DND-41 (cell line): ENCODE measurements around the gene ZNF519.
"Not testable (repeated sequence)": the region's sequence is repeated elsewhere in the genome, so short reads cannot be mapped to it uniquely, and the experiment has no call there.

Experiments used
- ATAC-seq: fragments of 200-7000 bp; cut with Tn5 transposase; 3 replicates; pipeline ENCODE4 v1.9.1; 2021; ENCODE audit warnings: low read depth; ENCODE audit not compliant: insufficient read depth
- DNase-seq: peaks from one replicate; pipeline ENCODE4 v3.0.0-alpha.2; 2020
- H2AFZ ChIP-seq: 2 replicates; pipeline ENCODE4 v1.6.0; 2012; ENCODE audit warnings: low read depth, low read length
- H3K27ac ChIP-seq: 2 replicates; pipeline ENCODE4 v1.5.1; 2012; ENCODE audit warnings: low read length, inconsistent platforms
- H3K27me3 ChIP-seq: fragments of 200-600 bp; sonication (generic); 2 replicates; pipeline ENCODE4 v1.6.0; 2012; ENCODE audit warnings: low read length, mild to moderate bottlenecking, inconsistent platforms; ENCODE audit not compliant: insufficient read depth, poor library complexity
- H3K36me3 ChIP-seq: 2 replicates; pipeline ENCODE4 v1.5.1; 2012; ENCODE audit warnings: low read length, inconsistent platforms; ENCODE audit not compliant: insufficient read depth
- H3K4me1 ChIP-seq: 2 replicates; pipeline ENCODE4 v1.5.1; 2012; ENCODE audit warnings: mild to moderate bottlenecking, low read length; ENCODE audit not compliant: insufficient read depth
- H3K4me2 ChIP-seq: 2 replicates; pipeline ENCODE4 v1.6.0; 2012; ENCODE audit warnings: mild to moderate bottlenecking, moderate library complexity, low read length, inconsistent platforms; ENCODE audit not compliant: insufficient read depth
- H3K4me3 ChIP-seq, 2 experiments: fragments of 200-600 bp in 1 of 2; shearing (Covaris generic) in 1 of 2; 2 replicates each; pipeline ENCODE4 v1.5.1; 2012 to 2016; ENCODE audit warnings: inconsistent platforms in 2 of 2, low read length in 2 of 2, mild to moderate bottlenecking in 2 of 2, low read depth in 1 of 2, moderate library complexity in 1 of 2
- H3K79me2 ChIP-seq: 2 replicates; pipeline ENCODE4 v1.6.0; 2012; ENCODE audit warnings: low read length, inconsistent platforms; ENCODE audit not compliant: insufficient read depth
- H3K9ac ChIP-seq: 2 replicates; pipeline ENCODE4 v1.6.0; 2012; ENCODE audit warnings: low read depth, mild to moderate bottlenecking, inconsistent platforms, low read length, moderate library complexity
- H3K9me3 ChIP-seq: 2 replicates; pipeline ENCODE4 v1.5.1; 2012; ENCODE audit warnings: low read length, moderate library complexity, mild to moderate bottlenecking, inconsistent platforms; ENCODE audit not compliant: insufficient read depth, severe bottlenecking
- H4K20me1 ChIP-seq: 2 replicates; pipeline ENCODE4 v1.6.0; 2012; ENCODE audit warnings: low read length; ENCODE audit not compliant: insufficient read depth
- CTCF ChIP-seq: IDR thresholded peaks from 2 replicates; pipeline ENCODE4 v1.5.1; 2012; ENCODE audit warnings: borderline replicate concordance, low read length, moderate library complexity, mild to moderate bottlenecking; ENCODE audit not compliant: poor library complexity, severe bottlenecking; ENCODE audit errors: extremely low read depth
- EZH2 ChIP-seq: IDR thresholded peaks from 3 replicates; pipeline ENCODE4 v1.6.1; 2012; ENCODE audit warnings: borderline replicate concordance, low read depth, mild to moderate bottlenecking, moderate library complexity, low read length, inconsistent platforms; ENCODE audit not compliant: severe bottlenecking

ZNF519 gene

GRCh38 chr18:14132271-14132700, at the start of gene ZNF519:
TSS of gene ZNF519 (minus strand) at chr18:14132435. CDS start at chr18:14132277, 158 bp downstream.
- peak within 1 kb of the TSS; percentile 64 for H3K4me2 ChIP-seq
- H3K4me3 ChIP-seq = peak within 1 kb of the TSS; percentile 39 to 64; a peak in 3 of 4 replicates
- H3K79me2 ChIP-seq = peaks cover 49% of the 10 kb centered on the region
- ATAC-seq = peak; percentile 99
- not testable (repeated sequence) for H3K9me3 ChIP-seq, H4K20me1 ChIP-seq, H3K27me3 ChIP-seq
- H3K36me3 ChIP-seq = peaks cover 10% of the 10 kb centered on the region
- peak; percentile 96 for DNase-seq
- peaks cover 26% of the 10 kb centered on the region for H3K4me1 ChIP-seq
- peak within 1 kb of the TSS; percentile 66 for H3K9ac ChIP-seq
- peak within 1 kb of the TSS; percentile 78 for H2AFZ ChIP-seq
- H3K27ac ChIP-seq = peak within 1 kb of the TSS; percentile 86

GRCh38 chr18:14179306-14179705, 47.1 kb upstream of the ZNF519 start:
- Histone ChIP-seq H3K4me2 (peak overlapping the region; percentile 70), H3K9ac (peak overlapping the region; percentile 63), H2AFZ (peak overlapping the region; percentile 78), H3K27ac (peak overlapping the region; percentile 86), H3K9me3 (no peaks in the 10 kb centered on the region), H3K27me3 (no peaks in the 10 kb centered on the region), H3K4me3 (peak overlapping the region; percentile 32 to 77; a peak in 3 of 4 replicates), H3K79me2 (peaks cover 13% of the 10 kb centered on the region), H4K20me1 (no peaks in the 10 kb centered on the region), H3K36me3 (no peaks in the 10 kb centered on the region), H3K4me1 (peaks cover 22% of the 10 kb centered on the region)
- DNase-seq (no peak), ATAC-seq (peak; percentile 23)
- TF ChIP-seq CTCF (no peak), EZH2 (no peak)

- peak overlapping the region; percentile 63 for H3K9ac ChIP-seq
These were observed 46.3 kb upstream of the ZNF519 start for GRCh38 chr18:14178321-14179196.

GRCh38 chr18:14177540-14178320, 45.5 kb upstream of the ZNF519 start:
- peaks cover 24% of the 10 kb centered on the region for H3K4me1 ChIP-seq
- peak overlapping the region in 1 of 2 experiments; percentile 77; a peak in 1 of 4 replicates for H3K4me3 ChIP-seq
- H3K36me3 ChIP-seq, H4K20me1 ChIP-seq, H3K27ac ChIP-seq, H3K9me3 ChIP-seq, DNase-seq, ATAC-seq, H2AFZ ChIP-seq, H3K27me3 ChIP-seq: not testable (repeated sequence)
- peak overlapping the region; percentile 70 for H3K4me2 ChIP-seq
- H3K9ac ChIP-seq = peak overlapping the region; percentile 63; the same call in 1 of the 2 replicates
- peaks cover 13% of the 10 kb centered on the region for H3K79me2 ChIP-seq

More at GRCh38 chr18:14178321-14179196, 46.3 kb upstream of the ZNF519 start:
- H3K9me3 ChIP-seq, H4K20me1 ChIP-seq, H3K36me3 ChIP-seq, H3K27me3 ChIP-seq: not testable (repeated sequence)
- TF ChIP-seq CTCF = peak; percentile 81
- Histone ChIP-seq H3K79me2 (peaks cover 13% of the 10 kb centered on the region), H2AFZ (peak overlapping the region; percentile 78), H3K4me1 (peaks cover 24% of the 10 kb centered on the region), H3K4me3 (peak overlapping the region; percentile 32 to 77; a peak in 3 of 4 replicates), H3K4me2 (peak overlapping the region; percentile 70), H3K27ac (peak overlapping the region; percentile 86)
- peak; percentile 95 for ATAC-seq
- peak; percentile 98 for DNase-seq

- not testable (repeated sequence) for H3K9me3 ChIP-seq, H3K27ac ChIP-seq, H3K36me3 ChIP-seq, ATAC-seq, H3K4me3 ChIP-seq, H4K20me1 ChIP-seq, DNase-seq, H3K4me2 ChIP-seq, H2AFZ ChIP-seq, H3K27me3 ChIP-seq, H3K9ac ChIP-seq
- H3K79me2 ChIP-seq = peaks cover 11% of the 10 kb centered on the region
- H3K4me1 ChIP-seq = peaks cover 21% of the 10 kb centered on the region
These were observed 43.2 kb upstream of the ZNF519 start for GRCh38 chr18:14175404-14175803.
